GM04504 (cell line): Measurements from ENCODE around the gene SLC25A39.

Source experiments
- DNase-seq: peaks from one replicate; pipeline ENCODE4 v3.0.0-alpha.2; 2012; ENCODE audit warnings: low read depth

SLC25A39 gene

DNA sequence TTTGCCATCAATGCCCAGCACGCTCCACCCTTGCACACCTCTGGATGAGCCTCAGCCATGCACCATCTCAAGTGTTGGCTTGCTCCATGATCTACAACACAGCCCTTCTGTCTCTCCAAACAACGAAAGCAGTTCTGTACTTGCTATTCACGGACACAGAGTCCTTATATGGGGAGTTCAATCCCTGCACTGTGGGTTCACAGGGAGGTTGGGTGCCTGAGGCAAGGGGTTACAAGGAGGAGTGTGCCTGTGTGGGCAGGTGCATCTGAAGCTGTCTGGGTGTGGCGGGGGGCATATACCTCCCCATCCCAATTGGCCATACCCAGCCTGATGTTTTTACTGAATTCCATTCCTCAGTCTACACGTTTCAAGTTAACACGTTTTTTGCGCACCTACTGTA lies 10.6 kb downstream of the SLC25A39 start:
- DNase-seq: no peak

DNA sequence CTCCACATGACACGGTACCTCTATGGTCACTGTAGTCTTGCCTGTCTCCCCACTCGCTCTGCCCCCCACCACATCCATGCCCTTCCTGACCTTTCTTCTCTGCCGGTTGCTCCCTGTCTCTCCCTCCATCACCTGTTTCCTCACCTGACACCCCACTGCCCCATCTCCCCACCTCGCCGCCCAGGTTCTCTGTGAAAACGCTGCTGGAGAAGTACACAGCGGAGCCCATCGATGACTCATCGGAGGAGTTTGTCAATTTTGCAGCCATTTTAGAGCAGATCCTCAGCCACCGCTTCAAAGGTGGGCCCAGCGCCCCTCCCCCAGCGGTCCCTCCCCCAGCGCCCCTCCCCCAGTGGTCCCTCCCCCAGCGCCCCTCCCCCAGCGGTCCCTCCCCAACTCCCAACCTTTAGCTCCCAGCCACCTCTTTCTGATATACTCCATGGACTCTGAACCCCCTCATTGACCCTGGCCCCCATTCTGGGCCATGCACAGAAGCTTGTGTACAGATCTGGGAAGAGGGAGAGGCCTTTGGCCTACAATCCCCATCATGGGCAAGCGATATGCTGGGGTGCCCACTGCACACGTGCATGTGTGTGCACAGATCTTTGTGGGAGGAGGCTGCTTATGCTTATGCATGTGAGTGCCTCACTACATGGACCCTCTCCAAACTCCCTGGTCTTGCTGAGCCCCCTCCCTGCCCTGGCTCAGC lies 12.1 kb downstream of the SLC25A39 start:
- DNase-seq: no peak

DNA sequence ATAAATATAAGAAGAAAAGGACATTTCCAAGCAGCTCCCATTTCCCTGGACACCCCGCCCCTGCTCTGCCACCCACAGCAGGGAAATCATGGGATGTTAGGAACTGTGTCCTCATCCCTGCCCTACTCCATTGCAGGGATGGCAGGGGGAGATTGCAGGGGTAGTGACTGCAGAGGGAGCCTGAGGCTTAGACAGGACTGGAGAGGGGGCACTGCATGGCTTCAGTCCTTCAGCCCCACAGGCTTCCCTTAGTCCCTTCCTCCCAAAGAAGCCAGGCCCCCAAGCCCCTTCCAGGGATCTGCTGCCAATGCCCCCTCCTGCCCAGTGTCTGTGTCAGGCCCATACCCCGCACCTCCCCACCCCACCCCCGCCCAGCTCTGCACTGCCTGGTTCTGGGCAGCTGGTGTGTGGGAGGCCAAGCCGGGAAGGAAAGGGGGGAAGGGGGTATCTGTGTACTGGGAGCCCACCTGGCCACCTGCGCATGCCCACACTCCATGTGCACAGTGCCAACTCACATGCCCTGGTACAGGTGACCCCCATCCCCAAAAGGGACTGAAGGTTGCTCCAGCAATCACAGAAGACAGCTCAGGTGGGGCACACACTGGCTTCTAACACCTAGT lies 13.0 kb downstream of the SLC25A39 start:
- DNase-seq: no peak

DNA sequence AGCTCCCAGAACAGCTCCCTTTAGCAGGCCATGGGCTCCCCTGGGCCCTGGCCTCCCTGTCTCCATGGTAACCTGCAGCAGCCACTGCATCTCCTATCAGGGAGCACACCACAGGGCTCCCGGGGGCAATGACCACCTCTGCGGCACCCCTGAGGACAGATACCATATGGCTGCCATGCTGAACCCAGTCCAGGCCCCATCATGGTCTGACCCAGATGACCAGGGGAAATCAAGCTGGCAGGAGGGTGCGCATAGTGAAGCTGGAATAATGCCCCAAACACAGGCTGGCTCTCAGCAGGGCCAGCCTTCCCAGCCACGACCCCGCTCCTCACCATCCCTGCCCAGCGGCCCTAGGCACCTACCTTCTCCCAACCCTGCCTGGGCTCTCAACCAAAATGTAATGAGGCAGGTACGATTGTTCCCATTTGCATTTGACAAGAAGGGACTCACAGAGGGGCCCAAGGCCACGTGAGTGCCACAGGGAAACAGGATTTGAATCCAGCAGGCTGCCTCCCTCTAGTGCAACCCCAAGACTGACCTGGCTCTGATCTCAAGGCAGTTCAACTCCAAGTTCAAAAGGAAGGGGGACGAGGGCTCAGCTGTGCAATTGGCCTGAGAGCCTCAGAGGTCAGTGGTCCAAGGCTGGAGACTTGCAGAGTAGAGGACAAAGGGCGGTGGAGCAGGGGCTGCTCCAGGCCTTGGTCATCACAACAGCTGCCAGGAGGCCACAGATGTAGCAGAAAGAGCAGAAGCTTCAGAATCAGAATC lies 13.8 kb downstream of the SLC25A39 start:
- no peak for DNase-seq

GRCh38 chr17:44310188-44310587 lies 14.4 kb downstream of the SLC25A39 start:
- no peak for DNase-seq

GRCh38 chr17:44309472-44309871 lies 15.2 kb downstream of the SLC25A39 start:
- DNase-seq: no peak

- DNase-seq: no peak
These were observed 15.8 kb downstream of the SLC25A39 start for GRCh38 chr17:44308865-44309264.

DNA sequence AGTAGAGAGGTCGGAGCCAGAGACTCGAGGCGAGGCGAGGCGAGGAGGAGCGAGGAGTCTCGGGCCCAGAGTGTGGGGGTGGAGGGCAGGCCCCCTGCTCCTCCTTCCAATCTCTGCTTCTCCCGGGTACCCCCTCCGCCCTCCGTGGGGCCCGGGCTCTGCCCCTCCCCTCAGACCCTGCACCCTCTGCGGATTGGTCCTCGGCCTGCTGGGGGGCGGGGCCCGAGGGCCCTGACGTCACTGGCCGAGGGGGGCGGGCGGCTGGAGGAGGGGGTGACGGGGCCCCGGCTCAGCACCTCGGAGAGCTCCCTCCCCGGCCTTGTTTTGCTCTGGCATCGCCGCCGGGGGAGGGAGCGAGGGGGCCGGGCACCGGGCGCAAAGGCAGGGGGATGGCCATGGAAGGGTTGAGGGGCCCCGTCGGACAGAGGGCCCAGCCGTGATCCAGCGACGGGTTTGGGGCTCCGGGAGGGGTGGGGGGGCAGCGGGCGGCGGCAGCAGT lies 16.3 kb downstream of the SLC25A39 start, which contains the start of gene RUNDC3A:
TSS of gene RUNDC3A (plus strand) at position 282 of the 499 bp plus-strand sequence. CDS start 232 bp downstream, outside the sequence.
- no peak for DNase-seq

DNA sequence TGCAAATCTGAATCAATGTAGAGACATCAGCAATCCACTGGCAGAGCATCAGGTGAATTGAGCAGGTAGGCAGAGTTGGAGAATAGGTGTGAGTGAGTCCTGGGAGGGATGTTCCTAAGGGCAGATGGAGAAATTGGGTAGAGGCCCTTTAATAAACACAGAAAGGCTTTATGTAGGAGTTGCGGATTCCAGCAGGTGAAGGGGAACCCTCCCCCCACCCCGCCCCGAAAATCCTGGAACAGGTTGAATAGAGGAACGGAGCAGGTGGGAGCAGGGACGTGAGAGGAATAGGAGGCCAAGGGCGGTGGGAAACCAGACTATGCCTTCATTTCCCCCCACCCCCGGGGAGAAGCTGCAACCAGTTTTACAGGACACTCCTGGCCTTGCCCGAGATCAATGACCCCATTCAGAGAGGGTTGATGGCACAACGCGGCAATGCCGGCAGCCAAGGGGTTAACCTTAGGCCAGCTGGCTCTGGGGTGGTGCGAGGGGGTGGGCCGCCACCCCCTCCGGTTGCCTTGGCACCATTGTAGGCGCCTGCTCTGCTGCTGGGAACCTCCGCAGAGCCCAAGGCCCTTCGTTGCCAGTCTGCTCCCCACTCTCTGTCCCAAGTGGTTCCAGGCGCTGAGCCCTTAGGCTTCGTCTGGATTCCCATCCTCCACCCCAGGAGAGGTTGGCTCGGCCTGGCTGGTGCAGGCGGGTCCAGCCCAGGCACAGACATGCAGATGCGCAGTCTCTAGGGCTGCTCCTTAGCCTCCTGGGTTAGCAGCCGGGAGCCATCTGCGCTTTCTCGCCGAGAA lies 17.0 kb downstream of the SLC25A39 start:
- no peak for DNase-seq

DNA sequence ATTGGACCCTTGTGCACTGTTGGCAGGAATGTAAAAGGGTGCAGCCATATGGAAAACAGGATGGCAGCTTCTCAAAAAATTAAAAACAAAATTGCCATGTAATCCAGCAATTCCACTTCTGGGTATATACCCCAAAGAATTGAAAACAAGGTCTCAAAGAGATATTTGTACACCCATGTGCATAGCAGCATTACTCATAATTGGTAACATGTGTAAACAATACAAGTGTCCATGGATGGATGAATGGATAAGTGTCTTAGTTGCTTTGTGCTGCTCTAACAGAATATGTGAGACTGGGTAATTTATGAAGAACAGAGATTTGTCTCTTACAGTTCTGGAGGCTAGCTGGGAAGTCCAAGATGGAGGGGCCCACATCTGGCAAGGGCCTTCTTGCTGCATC lies 20.0 kb downstream of the SLC25A39 start:
- DNase-seq: no peak

GRCh38 chr17:44297975-44298374 lies 26.6 kb downstream of the SLC25A39 start:
- no peak for DNase-seq

DNA sequence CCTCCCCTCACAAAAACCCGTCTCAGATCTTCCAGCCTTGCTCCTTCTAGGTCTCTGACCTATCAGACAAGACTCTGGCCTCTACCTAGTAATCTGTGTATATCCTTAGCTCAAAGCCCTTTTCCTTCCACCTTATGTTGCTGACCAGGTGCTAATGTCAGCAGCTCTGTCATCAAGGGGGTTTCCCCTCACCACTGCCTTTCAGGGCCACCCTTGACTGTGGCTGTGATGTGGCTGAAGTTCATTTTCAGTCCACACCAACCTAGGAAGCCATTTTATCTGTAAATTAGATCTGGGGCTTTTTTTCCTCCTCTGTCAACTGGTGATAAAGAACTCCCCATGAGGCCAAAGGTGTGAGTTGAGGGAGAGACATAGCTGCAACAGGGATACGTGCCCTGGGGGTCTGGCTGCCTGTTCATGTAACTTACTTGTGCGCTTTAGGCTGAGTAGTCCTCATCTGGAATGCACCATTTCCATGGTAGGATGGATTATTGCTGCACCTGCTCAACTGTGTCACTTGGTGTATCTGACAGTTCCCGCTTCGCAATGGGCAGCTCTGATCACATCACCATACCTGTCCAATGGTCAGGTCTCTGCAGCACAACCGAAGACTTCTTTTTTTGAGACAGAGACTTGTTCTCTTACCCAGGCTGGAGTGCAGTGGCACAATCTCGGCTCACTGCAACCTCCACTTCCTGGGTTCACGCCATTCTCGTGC lies 31.0 kb downstream of the SLC25A39 start:
- no peak for DNase-seq

DNA sequence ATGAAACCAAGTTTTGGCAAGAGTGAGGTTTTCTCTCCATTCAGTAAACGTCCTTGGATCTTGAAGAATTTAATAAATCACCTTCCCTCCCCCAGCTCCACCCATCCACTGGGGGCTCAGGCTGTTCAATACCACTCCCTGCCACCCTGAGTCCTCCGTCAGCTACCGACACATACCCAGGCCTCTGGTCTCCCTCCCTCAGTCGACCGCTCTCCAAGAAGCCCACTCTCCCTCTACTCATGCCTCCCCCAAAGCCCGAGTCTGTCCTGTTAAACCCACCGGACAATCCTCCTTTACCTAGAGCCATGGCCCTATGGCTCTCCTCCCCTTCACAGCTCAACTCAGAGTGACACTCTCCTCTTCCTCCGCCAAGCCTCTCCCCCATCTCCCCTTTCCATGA lies 37.0 kb downstream of the SLC25A39 start:
- no peak for DNase-seq

DNA sequence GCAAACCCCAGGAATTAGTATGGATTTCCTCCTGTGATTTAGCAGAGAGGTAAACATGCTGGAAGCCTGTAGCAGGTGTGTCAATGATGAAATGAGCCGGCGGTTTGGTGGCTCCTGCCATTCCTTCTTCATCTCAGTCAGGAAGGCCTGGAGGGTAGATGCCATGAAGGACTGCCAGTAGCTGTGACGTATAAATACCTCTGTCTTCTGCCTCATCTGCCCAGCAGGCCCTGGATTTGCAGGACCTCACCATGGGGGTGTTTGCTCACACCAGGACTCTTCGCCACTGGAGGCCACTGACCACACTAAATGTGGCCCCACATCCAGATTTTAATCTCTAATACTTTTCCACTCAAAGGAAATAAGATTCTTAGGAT lies 40.6 kb downstream of the SLC25A39 start:
- no peak for DNase-seq

GRCh38 chr17:44283344-44284023 lies 41.1 kb downstream of the SLC25A39 start:
- no peak for DNase-seq

DNA sequence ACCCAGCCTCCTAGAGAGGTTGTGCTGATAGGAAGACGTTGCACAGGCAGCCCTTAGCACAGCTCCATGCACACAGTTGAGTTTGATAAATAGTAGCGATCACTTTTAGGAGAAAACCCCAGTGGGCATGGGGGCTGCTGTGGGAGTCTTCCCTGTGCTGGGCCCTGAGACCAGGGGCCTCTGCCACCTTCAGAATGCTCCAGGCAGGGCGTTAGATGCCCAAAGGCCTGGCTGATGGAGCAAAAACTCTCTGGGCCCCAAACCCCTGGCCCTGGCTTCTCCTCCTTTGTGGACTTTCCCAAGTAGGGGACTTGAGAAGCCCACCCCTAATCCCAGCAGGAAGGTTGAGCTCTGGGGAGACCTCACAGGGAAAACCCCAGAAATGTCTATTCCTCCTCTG lies 42.4 kb downstream of the SLC25A39 start:
- DNase-seq: no peak

DNA sequence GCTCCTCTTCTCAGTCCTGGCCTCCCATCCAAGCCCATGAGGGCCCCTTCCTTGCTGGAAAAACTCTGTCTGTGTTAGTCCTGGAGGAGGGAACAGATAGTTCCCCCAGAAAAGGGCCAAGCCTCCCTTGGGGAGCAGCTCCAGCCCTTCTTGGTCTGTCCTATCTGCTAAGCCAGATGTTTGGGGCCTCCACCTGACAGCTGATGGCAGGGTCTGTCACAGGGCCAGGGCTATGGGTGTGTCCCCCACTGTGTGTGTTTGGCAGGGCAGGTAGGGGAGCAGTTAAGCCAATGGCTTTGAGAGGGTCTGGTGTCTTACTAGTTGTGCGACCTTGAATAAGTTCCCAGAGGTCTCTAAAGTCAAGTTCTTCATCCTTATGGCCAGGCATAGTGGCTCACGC lies 43.1 kb downstream of the SLC25A39 start:
- DNase-seq: no peak

DNA sequence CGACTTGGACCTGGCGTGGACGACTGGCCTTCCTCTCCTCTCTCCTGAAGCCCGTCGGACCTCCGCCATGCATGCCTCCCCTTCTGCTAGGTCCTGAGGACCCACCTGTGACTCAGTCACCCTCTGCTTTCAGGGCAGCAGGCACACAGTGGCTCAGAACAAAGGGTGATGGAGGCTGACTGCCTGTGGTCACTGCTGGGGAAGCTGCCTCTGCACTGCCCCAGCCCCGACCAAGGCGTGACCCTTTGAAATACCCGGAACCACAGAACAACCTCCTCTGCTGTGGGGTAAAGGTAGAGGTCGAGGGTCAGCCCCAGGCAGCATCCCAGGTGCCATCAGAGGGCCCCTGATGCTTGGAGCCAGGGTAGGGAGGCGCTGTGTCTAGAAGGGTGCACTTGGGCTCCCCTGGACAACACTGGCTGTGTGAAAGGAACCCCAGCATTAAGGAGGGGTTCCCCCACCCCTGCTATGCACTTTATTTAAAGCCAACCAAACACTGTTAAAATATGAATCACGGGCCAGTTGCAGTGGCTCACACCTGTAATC lies 44.2 kb downstream of the SLC25A39 start:
- no peak for DNase-seq

- DNase-seq: peak; percentile 50
These were observed 44.8 kb downstream of the SLC25A39 start for GRCh38 chr17:44279666-44280391.

DNA sequence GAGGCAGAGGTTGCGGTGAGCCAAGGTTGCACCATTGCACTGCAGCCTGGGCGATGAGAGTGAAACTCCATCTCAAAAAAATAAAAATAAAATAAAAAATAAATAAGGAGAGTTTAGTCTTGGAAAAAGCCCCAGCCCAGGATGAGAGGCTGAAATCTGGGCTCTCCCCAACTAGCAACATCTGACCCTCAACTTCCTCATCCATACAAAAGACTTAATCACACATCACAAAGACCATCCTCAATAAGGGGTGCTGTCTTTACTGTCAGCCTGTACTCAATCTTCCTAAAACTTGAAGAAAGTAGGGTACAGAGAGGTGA lies 45.3 kb downstream of the SLC25A39 start:
- no peak for DNase-seq
